DOHH2 (cell line): ENCODE results near the gene SYNE1.

Experiments used
- CTCF ChIP-seq: fragments of 200-600 bp; sonication (generic); IDR thresholded peaks from one replicate; pipeline ENCODE4 v1.5.1; 2014; ENCODE audit warnings: antibody characterized with exemption, mild to moderate bottlenecking, low read depth, low read length; ENCODE audit not compliant: poor library complexity, severe bottlenecking
- EZH2phosphoT487 ChIP-seq: fragments of 200-600 bp; sonication (generic); IDR thresholded peaks from 2 replicates; pipeline ENCODE4 v1.6.1; 2017; ENCODE audit warnings: borderline replicate concordance, mild to moderate bottlenecking, antibody characterized with exemption, low read length, moderate library complexity, mixed read lengths

GRCh38 chr6:152452639-152453038 lies 184.5 kb downstream of the SYNE1 start:
- TF ChIP-seq CTCF: no peak
- TF ChIP-seq EZH2phosphoT487: no peak
